Hepatocyte (in vitro differentiated cells): ENCODE results near the gene IFNL4.

Experiments used
- EZH2 ChIP-seq: fragments of 200-600 bp; sonication (generic); IDR thresholded peaks from 2 replicates; pipeline ENCODE4 v1.6.1; 2016; ENCODE audit warnings: antibody characterized with exemption, mild to moderate bottlenecking, borderline replicate concordance
- EZH2phosphoT487 ChIP-seq: fragments of 200-600 bp; sonication (generic); IDR thresholded peaks from one replicate; pipeline ENCODE4 v1.6.1; 2018; ENCODE audit warnings: antibody characterized with exemption, mild to moderate bottlenecking, low read depth, moderate library complexity; ENCODE audit not compliant: unreplicated experiment, severe bottlenecking
- TF ChIP-seq, protein P1 (sequence below): fragments of 200-600 bp; sonication (generic); IDR thresholded peaks from 2 replicates; pipeline ENCODE4 v1.5.1; 2016; ENCODE audit warnings: antibody characterized with exemption, mild to moderate bottlenecking; ENCODE audit not compliant: poor library complexity

DNA sequence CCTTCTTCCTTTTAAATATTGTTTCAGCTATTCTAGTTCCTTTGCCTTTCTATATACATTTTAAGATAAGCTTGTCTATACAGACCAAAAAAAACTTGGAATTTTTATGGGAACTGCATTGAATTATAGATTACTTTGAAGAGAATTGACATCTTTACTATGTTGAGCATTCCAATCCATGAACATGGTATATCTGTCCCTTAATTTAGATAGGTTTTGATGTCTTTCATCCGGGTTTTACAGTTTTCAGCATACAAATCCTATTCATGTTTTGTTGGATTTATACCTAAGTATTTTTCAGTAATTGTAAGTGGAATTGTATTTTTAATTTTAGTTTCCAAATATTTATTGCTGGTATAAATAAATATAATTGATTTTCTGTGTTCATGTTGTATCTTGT lies 35.4 kb upstream of the IFNL4 start:
- TF ChIP-seq, protein P1, sequence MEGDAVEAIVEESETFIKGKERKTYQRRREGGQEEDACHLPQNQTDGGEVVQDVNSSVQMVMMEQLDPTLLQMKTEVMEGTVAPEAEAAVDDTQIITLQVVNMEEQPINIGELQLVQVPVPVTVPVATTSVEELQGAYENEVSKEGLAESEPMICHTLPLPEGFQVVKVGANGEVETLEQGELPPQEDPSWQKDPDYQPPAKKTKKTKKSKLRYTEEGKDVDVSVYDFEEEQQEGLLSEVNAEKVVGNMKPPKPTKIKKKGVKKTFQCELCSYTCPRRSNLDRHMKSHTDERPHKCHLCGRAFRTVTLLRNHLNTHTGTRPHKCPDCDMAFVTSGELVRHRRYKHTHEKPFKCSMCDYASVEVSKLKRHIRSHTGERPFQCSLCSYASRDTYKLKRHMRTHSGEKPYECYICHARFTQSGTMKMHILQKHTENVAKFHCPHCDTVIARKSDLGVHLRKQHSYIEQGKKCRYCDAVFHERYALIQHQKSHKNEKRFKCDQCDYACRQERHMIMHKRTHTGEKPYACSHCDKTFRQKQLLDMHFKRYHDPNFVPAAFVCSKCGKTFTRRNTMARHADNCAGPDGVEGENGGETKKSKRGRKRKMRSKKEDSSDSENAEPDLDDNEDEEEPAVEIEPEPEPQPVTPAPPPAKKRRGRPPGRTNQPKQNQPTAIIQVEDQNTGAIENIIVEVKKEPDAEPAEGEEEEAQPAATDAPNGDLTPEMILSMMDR: no peak
- TF ChIP-seq EZH2 (no peak), EZH2phosphoT487 (no peak)
